LNCaP clone FGC (cell line): ENCODE results near the gene PTS.
"Not testable (repeated sequence)": the region's sequence is repeated elsewhere in the genome, so short reads cannot be mapped to it uniquely, and the experiment has no call there.

Experiments used
- DNase-seq: peaks from one replicate; pipeline ENCODE4 v3.0.0-alpha.2; 2011; ENCODE audit warnings: low read depth
- H3K4me3 ChIP-seq: 2 replicates; pipeline ENCODE4 v1.5.1; 2011; ENCODE audit warnings: mild to moderate bottlenecking, low read depth, low read length, control low read depth
- CTCF ChIP-seq: IDR thresholded peaks from 2 replicates; pipeline ENCODE4 v1.5.1; 2012; ENCODE audit warnings: mild to moderate bottlenecking; ENCODE audit not compliant: control insufficient read depth, insufficient read depth; ENCODE audit errors: extremely low read depth

The PTS gene

GRCh38 chr11:112186304-112186703, 39.9 kb upstream of the PTS start:
- H3K4me3 ChIP-seq = no peak overlapping the region
- no peak for DNase-seq

GRCh38 chr11:112195113-112195512, 31.1 kb upstream of the PTS start:
- H3K4me3 ChIP-seq, DNase-seq: not testable (repeated sequence)

More at GRCh38 chr11:112186304-112186703, 39.9 kb upstream of the PTS start:
- no peak for TF ChIP-seq CTCF

GRCh38 chr11:112195951-112196351, 30.3 kb upstream of the PTS start:
- no peak for DNase-seq
- TF ChIP-seq CTCF = no peak
- no peak overlapping the region for H3K4me3 ChIP-seq

- TF ChIP-seq CTCF = no peak
- H3K4me3 ChIP-seq = no peak overlapping the region
- DNase-seq = no peak
These were observed 29.6 kb upstream of the PTS start for GRCh38 chr11:112196519-112197087.

- not testable (repeated sequence) for DNase-seq, H3K4me3 ChIP-seq
These were observed 27.1 kb upstream of the PTS start for GRCh38 chr11:112199101-112199500.

GRCh38 chr11:112200252-112200651, 26.0 kb upstream of the PTS start:
- peak; percentile 22 for DNase-seq
- TF ChIP-seq CTCF = no peak
- H3K4me3 ChIP-seq = no peak overlapping the region

- no peak for TF ChIP-seq CTCF
- no peak for DNase-seq
- no peak overlapping the region for H3K4me3 ChIP-seq
These were observed 20.2 kb upstream of the PTS start for GRCh38 chr11:112206071-112206470.

- no peak overlapping the region for H3K4me3 ChIP-seq
- no peak for TF ChIP-seq CTCF
- DNase-seq = no peak
These were observed 15.3 kb upstream of the PTS start for GRCh38 chr11:112210890-112211289.
